ENCODE results near the gene DCAF12.

DCAF12 gene

DNA sequence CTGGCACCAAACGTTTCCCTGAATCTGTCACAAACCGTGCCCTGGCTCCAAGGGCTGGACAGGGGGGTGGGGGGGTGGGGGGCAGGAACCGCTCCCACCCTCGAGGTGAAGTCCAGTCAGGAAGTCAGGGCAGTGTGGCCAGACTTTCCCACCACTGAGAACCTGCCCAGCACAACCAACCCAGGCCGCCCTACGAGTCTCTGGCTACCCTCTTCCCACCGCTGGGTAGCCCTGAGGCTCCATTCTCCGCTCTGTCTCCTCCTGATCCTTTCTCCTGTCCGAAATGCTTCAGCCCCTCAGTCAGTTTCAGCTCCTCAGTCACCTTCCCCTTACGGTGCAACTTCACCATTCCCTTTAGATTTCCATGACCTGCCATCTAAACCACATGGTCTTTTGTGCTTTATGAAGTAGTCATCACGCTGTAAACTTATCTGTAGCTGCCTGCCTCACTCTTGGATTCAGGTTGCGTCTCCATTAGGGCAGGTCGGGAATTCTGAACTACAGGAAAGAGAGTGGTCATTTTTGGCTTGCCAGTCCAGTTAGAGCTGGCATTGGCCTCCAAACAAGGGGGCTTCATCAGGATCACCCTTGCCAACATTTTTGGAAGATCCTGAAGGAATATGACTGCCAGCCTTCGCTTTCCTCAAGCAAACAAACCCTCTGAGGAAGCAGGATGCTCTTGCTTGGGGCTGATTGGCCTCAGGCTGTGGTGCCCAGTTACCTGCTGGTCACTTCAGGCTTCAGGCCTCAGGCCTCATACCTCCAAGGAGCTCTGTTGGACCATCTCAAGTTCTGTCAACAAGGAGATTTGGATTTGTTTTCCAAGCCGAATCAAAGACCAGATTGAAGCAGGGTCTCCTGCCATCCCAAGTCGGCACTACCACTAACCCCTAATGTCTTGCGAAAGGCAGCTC, 794 bp upstream of the DCAF12 start:
- Histone ChIP-seq H3K4me1 (ENCODE audit: insufficient read depth, low read length, poor library complexity, severe bottlenecking) (peaks cover 29% of the 10 kb centered on the region), H3K9ac (ENCODE audit: low read depth, low read length, poor library complexity, severe bottlenecking) (peak overlapping the region; percentile 94), H2AFZ (ENCODE audit: low read length) (no peak overlapping the region; the same call in 1 of the 2 replicates), H3F3A (ENCODE audit: low read depth) (peaks cover 8% of the 10 kb centered on the region; the same call in 1 of the 2 replicates), H4K20me1 (ENCODE audit: insufficient read depth, low read length, poor library complexity, severe bottlenecking) (peaks cover 37% of the 10 kb centered on the region), H3K4me3 (ENCODE audit: low read length, poor library complexity, severe bottlenecking) (peak overlapping the region; percentile 94), H3K4me2 (ENCODE audit: low read depth, low read length, poor library complexity, severe bottlenecking) (peak overlapping the region; percentile 80), H3K9me2 (replicated peaks; ENCODE audit: low read depth, low read length) (no peaks in the 10 kb centered on the region), H3K36me3 (ENCODE audit: insufficient read depth, low read length) (0 out of 2 replicates have a peak, but pooled peaks cover 4% of the 10 kb centered on the region), H3K79me2 (ENCODE audit: insufficient read depth, low read length) (peaks cover 41% of the 10 kb centered on the region), H3K27me3 (ENCODE audit: insufficient read depth, low read length, poor library complexity, severe bottlenecking) (no peaks in the 10 kb centered on the region), H3K9me3 (ENCODE audit: insufficient read depth, low read depth, low read length) (no peaks in the 10 kb centered on the region)
- TF ChIP-seq EZH2phosphoT487 (IDR thresholded peaks at IDR 0.05; ENCODE audit: borderline replicate concordance) (no peak), CTCF (conservative IDR thresholded peaks at IDR 0.05; ENCODE audit: low read length) (no peak)

- no peaks in the 10 kb centered on the region for H3K9me2 ChIP-seq (replicated peaks; ENCODE audit: low read depth, low read length)
- TF ChIP-seq CTCF (conservative IDR thresholded peaks at IDR 0.05; ENCODE audit: low read length) (peak; percentile 28; the same call in 1 of the 2 replicates), EZH2phosphoT487 (IDR thresholded peaks at IDR 0.05; ENCODE audit: borderline replicate concordance) (no peak)
- H2AFZ ChIP-seq (ENCODE audit: low read length), result peak overlapping the region; percentile 74
- H3K27me3 ChIP-seq (ENCODE audit: insufficient read depth, low read length, poor library complexity, severe bottlenecking), result no peaks in the 10 kb centered on the region
- peaks cover 39% of the 10 kb centered on the region for H3K4me1 ChIP-seq (ENCODE audit: insufficient read depth, low read length, poor library complexity, severe bottlenecking)
- H3K9me3 ChIP-seq (ENCODE audit: insufficient read depth, low read depth, low read length), result no peaks in the 10 kb centered on the region
- H3K4me3 ChIP-seq (ENCODE audit: low read length, poor library complexity, severe bottlenecking), result peak overlapping the region; percentile 94
- H3K9ac ChIP-seq (ENCODE audit: low read depth, low read length, poor library complexity, severe bottlenecking), result peak overlapping the region; percentile 94
- H3K4me2 ChIP-seq (ENCODE audit: low read depth, low read length, poor library complexity, severe bottlenecking), result peak overlapping the region; percentile 97
- peaks cover 57% of the 10 kb centered on the region for H3K79me2 ChIP-seq (ENCODE audit: insufficient read depth, low read length)
- peaks cover 8% of the 10 kb centered on the region; the same call in 1 of the 2 replicates for H3F3A ChIP-seq (ENCODE audit: low read depth)
- H3K36me3 ChIP-seq (ENCODE audit: insufficient read depth, low read length), result peaks cover 8% of the 10 kb centered on the region; the same call in 1 of the 2 replicates
- peaks cover 51% of the 10 kb centered on the region for H4K20me1 ChIP-seq (ENCODE audit: insufficient read depth, low read length, poor library complexity, severe bottlenecking)
Observed at GRCh38 chr9:34125681-34126206, 754 bp downstream of the DCAF12 start.

- Histone ChIP-seq H4K20me1 (ENCODE audit: insufficient read depth, low read length, poor library complexity, severe bottlenecking) (peaks cover 59% of the 10 kb centered on the region), H3K9ac (ENCODE audit: low read depth, low read length, poor library complexity, severe bottlenecking) (peak overlapping the region; percentile 94), H3K9me2 (replicated peaks; ENCODE audit: low read depth, low read length) (no peaks in the 10 kb centered on the region), H3K4me2 (ENCODE audit: low read depth, low read length, poor library complexity, severe bottlenecking) (peak overlapping the region; percentile 97), H3F3A (ENCODE audit: low read depth) (peaks cover 8% of the 10 kb centered on the region; the same call in 1 of the 2 replicates), H3K27me3 (ENCODE audit: insufficient read depth, low read length, poor library complexity, severe bottlenecking) (no peaks in the 10 kb centered on the region), H3K79me2 (ENCODE audit: insufficient read depth, low read length) (peaks cover 65% of the 10 kb centered on the region), H3K9me3 (ENCODE audit: insufficient read depth, low read depth, low read length) (no peaks in the 10 kb centered on the region), H3K4me3 (ENCODE audit: low read length, poor library complexity, severe bottlenecking) (peak overlapping the region; percentile 94), H3K4me1 (ENCODE audit: insufficient read depth, low read length, poor library complexity, severe bottlenecking) (peaks cover 46% of the 10 kb centered on the region), H3K36me3 (ENCODE audit: insufficient read depth, low read length) (peaks cover 8% of the 10 kb centered on the region; the same call in 1 of the 2 replicates), H2AFZ (ENCODE audit: low read length) (no peak overlapping the region)
- TF ChIP-seq EZH2phosphoT487 (IDR thresholded peaks at IDR 0.05; ENCODE audit: borderline replicate concordance) (no peak), CTCF (conservative IDR thresholded peaks at IDR 0.05; ENCODE audit: low read length) (no peak)
Observed at GRCh38 chr9:34124926-34125325, 1.6 kb downstream of the DCAF12 start.
